H1 (cell line): ENCODE data around the gene ARRDC1. TPM values are rescaled to one million over a fixed set of nuclear protein-coding genes. Genes with fewer than 3 reads are reported as not detected.
A peak's percentile ranks its signal among the peaks of the same experiment; 100 is the strongest.

Experiments
- CTCF ChIA-PET: fragments of 300-600 bp; sonication (Branson Sonifier 250); formaldehyde crosslinking; loops from one replicate; lab custom pipeline; 2021; ENCODE audit not compliant: partially characterized antibody; lab: Charles Lee
- POLR2A ChIA-PET: fragments of 300-600 bp; sonication (Branson Sonifier 250); formaldehyde crosslinking; loops from one replicate; lab custom pipeline; 2021; ENCODE audit warnings: inconsistent platforms; ENCODE audit not compliant: partially characterized antibody; lab: Charles Lee
- DNase-seq, 2 experiments: peaks; one replicate each; pipeline versions ENCODE4 v3.0.0 to v3.0.0-alpha.2; 2010 to 2022; ENCODE audit warnings: low spot score in 2 of 2, low read depth in 1 of 2, mixed read lengths in 1 of 2
- FAIRE-seq: peaks from 2 replicates; lab custom pipeline; 2011; peaks lifted over from hg19 to GRCh38; lab: Jason Lieb, UNC
- H2AFZ ChIP-seq: 2 replicates; pipeline ENCODE4 v1.8.1; 2012; ENCODE audit warnings: low read length, inconsistent platforms
- H2AK5ac ChIP-seq: 2 replicates; pipeline ENCODE4 v1.6.1; 2013; ENCODE audit warnings: low read depth, low read length
- H2BK120ac ChIP-seq: replicated peaks from 2 replicates; pipeline ENCODE3; 2013; ENCODE audit warnings: low read depth, low read length, inconsistent platforms
- H2BK12ac ChIP-seq: 2 replicates; pipeline ENCODE4 v1.6.1; 2013; ENCODE audit warnings: low read depth, low read length
- H2BK15ac ChIP-seq: 2 replicates; pipeline ENCODE4 v1.6.1; 2013; ENCODE audit warnings: low read length
- H2BK20ac ChIP-seq: 2 replicates; pipeline ENCODE4 v1.6.1; 2013; ENCODE audit warnings: low read length
- H2BK5ac ChIP-seq: 2 replicates; pipeline ENCODE4 v1.6.1; 2013; ENCODE audit warnings: low read depth, low read length
- H3K14ac ChIP-seq: 2 replicates; pipeline ENCODE4 v1.6.1; 2013; ENCODE audit warnings: inconsistent platforms; ENCODE audit not compliant: insufficient read length
- H3K18ac ChIP-seq: 2 replicates; pipeline ENCODE4 v1.6.1; 2013; ENCODE audit warnings: low read length; ENCODE audit errors: extremely low read depth
- H3K23ac ChIP-seq: 2 replicates; pipeline ENCODE4 v1.6.1; 2013; ENCODE audit warnings: inconsistent platforms; ENCODE audit not compliant: insufficient read length
- H3K23me2 ChIP-seq: 2 replicates; pipeline ENCODE4 v1.6.1; 2013; ENCODE audit warnings: low read depth, low read length
- H3K27ac ChIP-seq: 2 replicates; pipeline ENCODE4 v1.6.1; 2011; ENCODE audit warnings: low read depth, low read length, inconsistent platforms
- H3K27me3 ChIP-seq, 4 experiments: replicated peaks in 1 of 4; 1 replicate in 1 of 4; 2 replicates in 3 of 4; pipeline versions ENCODE4 v1.6.1 to v1.8.1; 2011 to 2013; ENCODE audit warnings: low read length in 3 of 4, mild to moderate bottlenecking in 3 of 4, inconsistent platforms in 2 of 4, mixed read lengths in 2 of 4, moderate library complexity in 1 of 4; ENCODE audit not compliant: control insufficient read depth in 3 of 4, insufficient read depth in 3 of 4; ENCODE audit errors: extremely low read depth in 1 of 4
- H3K36me3 ChIP-seq, 4 experiments: 2 replicates each; pipeline versions ENCODE4 v1.6.1 to v1.8.1; 2011 to 2013; ENCODE audit warnings: mild to moderate bottlenecking in 4 of 4, low read length in 3 of 4, moderate library complexity in 2 of 4, control low read depth in 1 of 4, inconsistent platforms in 1 of 4; ENCODE audit not compliant: insufficient read depth in 4 of 4, control insufficient read depth in 2 of 4
- H3K4ac ChIP-seq: replicated peaks from 2 replicates; pipeline ENCODE3; 2013; ENCODE audit warnings: low read length, low read depth, mixed read lengths, inconsistent platforms; ENCODE audit not compliant: insufficient read length
- H3K4me1 ChIP-seq, 4 experiments: replicated peaks in 1 of 4; 1 replicate in 1 of 4; 2 replicates in 3 of 4; pipeline versions ENCODE4 v1.6.1 to v1.8.1; 2011 to 2013; ENCODE audit warnings: low read length in 3 of 4, inconsistent platforms in 2 of 4, mixed read lengths in 1 of 4; ENCODE audit not compliant: insufficient read depth in 4 of 4, control insufficient read depth in 3 of 4
- H3K4me2 ChIP-seq, 2 experiments: 2 replicates each; pipeline versions ENCODE4 v1.6.1 to v1.8.1; 2011 to 2013; ENCODE audit warnings: low read depth in 2 of 2, low read length in 2 of 2, control low read depth in 1 of 2, inconsistent platforms in 1 of 2, mild to moderate bottlenecking in 1 of 2; ENCODE audit not compliant: insufficient read depth in 1 of 2
- H3K4me3 ChIP-seq, 4 experiments: fragments of 200-600, 300-600 bp in 1 of 4; sonication (generic), shearing (Covaris generic), sonication (Bioruptor Twin) in 1 of 4; 2 replicates each; pipeline versions ENCODE4 v1.5.1 to v1.8.1; 2011 to 2016; ENCODE audit warnings: low read length in 4 of 4, low read depth in 3 of 4, control low read depth in 2 of 4, inconsistent platforms in 2 of 4, mild to moderate bottlenecking in 2 of 4, mixed read lengths in 1 of 4, moderate library complexity in 1 of 4; ENCODE audit not compliant: insufficient read depth in 2 of 4; ENCODE audit errors: extremely low read depth in 1 of 4
- H3K56ac ChIP-seq: replicated peaks from 2 replicates; pipeline ENCODE3; 2013; ENCODE audit warnings: low read depth, mild to moderate bottlenecking, mixed read lengths, low read length, inconsistent platforms; ENCODE audit not compliant: insufficient read length
- H3K79me1 ChIP-seq: 2 replicates; pipeline ENCODE4 v1.6.1; 2013; ENCODE audit warnings: low read depth, low read length, control low read depth
- H3K79me2 ChIP-seq, 2 experiments: 2 replicates each; pipeline versions ENCODE4 v1.6.1 to v1.8.1; 2012 to 2013; ENCODE audit warnings: low read length in 2 of 2, mild to moderate bottlenecking in 2 of 2, inconsistent platforms in 1 of 2; ENCODE audit not compliant: insufficient read depth in 2 of 2, control insufficient read depth in 1 of 2
- H3K9ac ChIP-seq, 4 experiments: replicated peaks in 1 of 4; 1 replicate in 1 of 4; 2 replicates in 3 of 4; pipeline versions ENCODE4 v1.6.1 to v1.8.1; 2011 to 2013; ENCODE audit warnings: low read depth in 3 of 4, low read length in 3 of 4, control low read depth in 2 of 4, mild to moderate bottlenecking in 2 of 4, moderate library complexity in 2 of 4, inconsistent platforms in 1 of 4; ENCODE audit errors: extremely low read depth in 1 of 4
- H3K9me3 ChIP-seq, 2 experiments: 2 replicates each; pipeline versions ENCODE4 v1.6.1 to v1.8.1; 2012 to 2013; ENCODE audit warnings: mild to moderate bottlenecking in 2 of 2, moderate library complexity in 2 of 2, control low read depth in 1 of 2, inconsistent platforms in 1 of 2, low read depth in 1 of 2, low read length in 1 of 2, mixed read lengths in 1 of 2; ENCODE audit not compliant: insufficient read depth in 2 of 2
- H4K20me1 ChIP-seq, 2 experiments: replicated peaks in 1 of 2; 2 replicates each; pipeline versions ENCODE3 to v1.8.1; 2011 to 2013; ENCODE audit warnings: inconsistent platforms in 2 of 2, low read length in 2 of 2, mild to moderate bottlenecking in 1 of 2; ENCODE audit not compliant: insufficient read depth in 2 of 2, control insufficient read depth in 1 of 2
- H4K5ac ChIP-seq: 2 replicates; pipeline ENCODE4 v1.6.1; 2013; ENCODE audit warnings: low read length, low read depth, mixed read lengths, inconsistent platforms; ENCODE audit not compliant: insufficient read length
- H4K8ac ChIP-seq: 2 replicates; pipeline ENCODE4 v1.8.0; 2013; ENCODE audit warnings: mild to moderate bottlenecking, moderate library complexity, low read length, inconsistent platforms; ENCODE audit not compliant: insufficient read depth; ENCODE audit errors: extremely low read depth
- H4K91ac ChIP-seq: replicated peaks from 2 replicates; pipeline ENCODE3; 2013; ENCODE audit warnings: low read length, mixed read lengths, inconsistent platforms; ENCODE audit not compliant: insufficient read length
- EGR1 ChIP-seq: IDR thresholded peaks from 2 replicates; pipeline ENCODE4 v1.6.1; 2011; ENCODE audit warnings: low read depth, low read length, borderline replicate concordance
- RAD21 ChIP-seq, 2 experiments: IDR thresholded peaks in 1 of 2; conservative IDR thresholded peaks in 1 of 2; 2 replicates each; pipeline ENCODE4 v1.6.1; 2011; ENCODE audit warnings: low read depth in 2 of 2, low read length in 2 of 2, improper control_type of control experiment in 1 of 2, inconsistent platforms in 1 of 2, mild to moderate bottlenecking in 1 of 2, moderate library complexity in 1 of 2
- SIN3A ChIP-seq, 2 experiments: IDR thresholded peaks in 1 of 2; conservative IDR thresholded peaks in 1 of 2; 2 replicates each; pipeline ENCODE4 v1.6.1; 2011 to 2012; ENCODE audit warnings: low read length in 2 of 2, improper control_type of control experiment in 1 of 2, low read depth in 1 of 2, mild to moderate bottlenecking in 1 of 2
- SP2 ChIP-seq: IDR thresholded peaks from 2 replicates; pipeline ENCODE4 v1.6.1; 2012; ENCODE audit warnings: mild to moderate bottlenecking, low read length, inconsistent platforms
- WGBS, 2 experiments: shearing (Covaris generic) in 1 of 2; methylation state at CpG; one replicate each; pipeline versions ENCODE4 v1.1.6 to v1.1.7; 2013 to 2015; ENCODE audit warnings: low lambda C conversion rate in 2 of 2, mixed read lengths in 2 of 2, inconsistent platforms in 1 of 2, low coverage in 1 of 2, missing lambda C conversion rate in 1 of 2; ENCODE audit not compliant: insufficient replicate concordance in 2 of 2, insufficient coverage in 1 of 2, insufficient read length in 1 of 2; ENCODE audit errors: extremely low coverage in 1 of 2, missing lambda C conversion rate in 1 of 2; 5-methylcytosine and 5-hydroxymethylcytosine counted together
- polyA plus RNA-seq, 7 experiments: library from polyadenylated mRNA; depleted of rRNA in 3 of 7; stranded (reverse) in 5 of 7; unstranded in 2 of 7; fragments of >200 nt in 5 of 7; fragments of 200-250 nt in 2 of 7; gene quantifications; 1 replicate in 5 of 7; 2 replicates in 1 of 7; 4 replicates in 1 of 7; pipeline versions ENCODE4 v1.2.1 to v1.2.3, GENCODE V29; 2011 to 2013; ENCODE audit warnings: missing spikeins in 2 of 7, mixed read lengths in 2 of 7
- total RNA-seq: library from RNA; stranded (reverse); fragmentation: NEBNext Ultra II Directional; extraction: Animal tissue kit (Norgen Biotek cat#: 25700); gene quantifications from 2 replicates; pipeline ENCODE4 v1.2.1, GENCODE V29; 2021
- TF ChIP-seq, protein P1 (sequence below), 3 experiments: IDR thresholded peaks; 1 replicate in 2 of 3; 2 replicates in 1 of 3; pipeline versions ENCODE4 v1.5.1 to v1.6.1; 2011; ENCODE audit warnings: low read length in 3 of 3, mild to moderate bottlenecking in 3 of 3, inconsistent platforms in 2 of 3, low read depth in 1 of 3, moderate library complexity in 1 of 3; ENCODE audit not compliant: insufficient read depth in 1 of 3; ENCODE audit errors: control extremely low read depth in 1 of 3

ARRDC1 gene
- total and polyA plus RNA-seq, 2 of the 8 experiments (the other 6 are each of a cell fraction or from before 2014, with no cell fraction given), result 22.0 to 58.4 TPM

DNA sequence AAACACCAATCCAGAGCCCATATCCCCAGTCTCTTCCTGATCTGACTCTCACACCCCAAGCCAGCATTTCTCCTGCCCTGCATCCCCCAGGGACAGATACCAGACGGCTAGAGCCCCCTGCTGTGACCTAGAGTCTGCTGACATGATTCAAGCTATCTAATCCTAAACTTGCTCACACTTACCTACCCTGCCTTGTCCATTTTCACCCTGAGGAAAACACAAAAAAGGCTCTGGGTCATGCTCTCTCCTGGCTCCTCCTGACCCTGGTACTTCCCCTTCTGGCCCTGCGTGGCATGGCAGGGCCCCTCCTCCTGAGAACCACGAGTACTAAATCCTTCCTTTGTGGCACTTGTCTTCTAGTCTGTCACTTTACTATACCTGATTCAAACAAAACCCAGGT lies 2.8 kb upstream of the ARRDC1 start:
- Histone ChIP-seq H3K9me3 (no peaks in the 10 kb centered on the region), H3K27me3 (peaks cover 0 to 9% (median 2%) of the 10 kb centered on the region in 4 experiments; a peak in 2 of 7 replicates), H2BK20ac (no peak overlapping the region), H3K18ac (no peak overlapping the region), H3K4me1 (peaks cover 0 to 17% (median 8%) of the 10 kb centered on the region in 4 experiments; a peak in 6 of 7 replicates), H3K79me2 (no peaks in the 10 kb centered on the region; a peak in 1 of 4 replicates), H3K79me1 (peaks cover 3% of the 10 kb centered on the region; the same call in 1 of the 2 replicates), H2BK15ac (peak overlapping the region; percentile 65; the same call in 1 of the 2 replicates), H3K23ac (no peak overlapping the region), H2BK12ac (no peak overlapping the region), H3K23me2 (peaks cover 4% of the 10 kb centered on the region; the same call in 1 of the 2 replicates), H3K27ac (no peak overlapping the region), H4K20me1 (peaks cover 4 to 15% of the 10 kb centered on the region in 2 experiments), H3K9ac (no peak overlapping the region), H3K4me3 (no peak overlapping the region), H2AFZ (no peak overlapping the region), H4K5ac (no peak overlapping the region), H3K4me2 (no peak overlapping the region), H4K91ac (no peak overlapping the region), H3K4ac (no peak overlapping the region), H4K8ac (no peak overlapping the region), H2BK120ac (no peak overlapping the region)
- WGBS, 2 experiments, result 41% methylated on average over 3 of the region's 3 CpGs; no CpG with 5 or more reads in 1 of the 2 experiments
- ChIA-PET POLR2A (interaction anchor here (1.3 to 3.1 kb wide), 3 partner anchors 11 to 17 kb away, joined by 4 to 14 read pairs (median 13); partner anchors contain the start of genes EHMT1 and ZMYND19), CTCF (interaction anchor here (0.7 to 2.4 kb wide), 12 partner anchors 8 to 119 kb away, joined by 3 to 12 read pairs (median 4); partner anchors contain the start of gene EHMT1)
- DNase-seq, result no peak
- no peak for FAIRE-seq
- TF ChIP-seq RAD21 (IDR thresholded peaks at IDR 0.05 in 1 of 2, conservative IDR thresholded peaks at IDR 0.05 in 1 of 2; ENCODE audit: low read depth in 2 of 2, low read length in 2 of 2) (peak in 1 of 2 experiments; percentile 5; a peak in 1 of 4 replicates), EGR1 (no peak), SP2 (no peak), SIN3A (conservative IDR thresholded peaks at IDR 0.05 in 1 of 2, IDR thresholded peaks at IDR 0.05 in 1 of 2; ENCODE audit: low read depth in 1 of 2, low read length in 2 of 2) (no peak)
- TF ChIP-seq, protein P1, sequence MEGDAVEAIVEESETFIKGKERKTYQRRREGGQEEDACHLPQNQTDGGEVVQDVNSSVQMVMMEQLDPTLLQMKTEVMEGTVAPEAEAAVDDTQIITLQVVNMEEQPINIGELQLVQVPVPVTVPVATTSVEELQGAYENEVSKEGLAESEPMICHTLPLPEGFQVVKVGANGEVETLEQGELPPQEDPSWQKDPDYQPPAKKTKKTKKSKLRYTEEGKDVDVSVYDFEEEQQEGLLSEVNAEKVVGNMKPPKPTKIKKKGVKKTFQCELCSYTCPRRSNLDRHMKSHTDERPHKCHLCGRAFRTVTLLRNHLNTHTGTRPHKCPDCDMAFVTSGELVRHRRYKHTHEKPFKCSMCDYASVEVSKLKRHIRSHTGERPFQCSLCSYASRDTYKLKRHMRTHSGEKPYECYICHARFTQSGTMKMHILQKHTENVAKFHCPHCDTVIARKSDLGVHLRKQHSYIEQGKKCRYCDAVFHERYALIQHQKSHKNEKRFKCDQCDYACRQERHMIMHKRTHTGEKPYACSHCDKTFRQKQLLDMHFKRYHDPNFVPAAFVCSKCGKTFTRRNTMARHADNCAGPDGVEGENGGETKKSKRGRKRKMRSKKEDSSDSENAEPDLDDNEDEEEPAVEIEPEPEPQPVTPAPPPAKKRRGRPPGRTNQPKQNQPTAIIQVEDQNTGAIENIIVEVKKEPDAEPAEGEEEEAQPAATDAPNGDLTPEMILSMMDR (IDR thresholded peaks at IDR 0.05; ENCODE audit: control extremely low read depth in 1 of 3, insufficient read depth in 1 of 3, low read depth in 1 of 3, low read length in 3 of 3), result peak in 1 of 3 experiments; percentile 26; a peak in 1 of 4 replicates
- TF ChIP-seq, all 59 proteins: peak for 2
- Histone ChIP-seq H3K14ac (no peak overlapping the region), H3K36me3 (no peaks in the 10 kb centered on the region), H2AK5ac (no peak overlapping the region), H2BK5ac (no peak overlapping the region), H3K56ac (no peak overlapping the region)
